ENCODE data around the gene ZFYVE1.
"Not testable (repeated sequence)": the region's sequence is repeated elsewhere in the genome, so short reads cannot be mapped to it uniquely, and the experiment has no call there.

Gene ZFYVE1

GRCh38 chr14:73026845-73027542 is at the start of gene ZFYVE1:
Gene ZFYVE1, minus strand, starts transcription at chr14:73027106. Its CDS starts 2,598 bp downstream, at chr14:73024508.
- peak; percentile 97 for FAIRE-seq

- no peak for FAIRE-seq
Observed at GRCh38 chr14:73069585-73069984, 42.7 kb upstream of the ZFYVE1 start.

- no peak for FAIRE-seq
Observed at GRCh38 chr14:73058922-73059673, 32.2 kb upstream of the ZFYVE1 start.

- peak; percentile 98 for FAIRE-seq
Observed at GRCh38 chr14:73058224-73058921, 31.5 kb upstream of the ZFYVE1 start, which contains the start of gene RBM25. Gene RBM25, plus strand, starts transcription at chr14:73058534. Its CDS starts 13,108 bp downstream, at chr14:73071642.

GRCh38 chr14:73057944-73058223 is 31.0 kb upstream of the ZFYVE1 start:
- FAIRE-seq, result no peak

GRCh38 chr14:73055251-73055650 is 28.3 kb upstream of the ZFYVE1 start:
- no peak for FAIRE-seq

GRCh38 chr14:73049428-73049827 is 22.5 kb upstream of the ZFYVE1 start:
- FAIRE-seq, result no peak

GRCh38 chr14:73047808-73048207 is 20.9 kb upstream of the ZFYVE1 start:
- no peak for FAIRE-seq

GRCh38 chr14:73036706-73037450 is 10.0 kb upstream of the ZFYVE1 start:
- FAIRE-seq, result not testable (repeated sequence)

GRCh38 chr14:73027984-73028383 is 1.1 kb upstream of the ZFYVE1 start:
- no peak for FAIRE-seq

GRCh38 chr14:73027546-73027945 is 640 bp upstream of the ZFYVE1 start:
- FAIRE-seq, result no peak

- FAIRE-seq, result no peak
Observed at GRCh38 chr14:73026243-73026844, 562 bp downstream of the ZFYVE1 start.

GRCh38 chr14:73025544-73025943 is 1.4 kb downstream of the ZFYVE1 start:
- FAIRE-seq, result no peak

GRCh38 chr14:73022051-73022450 is 4.9 kb downstream of the ZFYVE1 start:
- no peak for FAIRE-seq

GRCh38 chr14:73016011-73016410 is 10.9 kb downstream of the ZFYVE1 start:
- not testable (repeated sequence) for FAIRE-seq

GRCh38 chr14:73015552-73015951 is 11.4 kb downstream of the ZFYVE1 start:
- FAIRE-seq, result not testable (repeated sequence)

GRCh38 chr14:73014105-73014504 is 12.8 kb downstream of the ZFYVE1 start:
- no peak for FAIRE-seq

GRCh38 chr14:73011189-73011588 is 15.7 kb downstream of the ZFYVE1 start:
- FAIRE-seq, result not testable (repeated sequence)

GRCh38 chr14:73008501-73008900 is 18.4 kb downstream of the ZFYVE1 start:
- FAIRE-seq, result no peak

- FAIRE-seq, result no peak
Observed at GRCh38 chr14:73007835-73008234, 19.1 kb downstream of the ZFYVE1 start.

GRCh38 chr14:73004641-73005040 is 22.3 kb downstream of the ZFYVE1 start:
- not testable (repeated sequence) for FAIRE-seq

GRCh38 chr14:73003681-73004080 is 23.2 kb downstream of the ZFYVE1 start:
- no peak for FAIRE-seq

All from endometrium (tissue), 2 donors.